GM12874 (cell line): ENCODE data around the gene HGS.

Source experiments
- TF ChIP-seq, protein P1 (sequence below): IDR thresholded peaks from 2 replicates; pipeline ENCODE4 v1.5.1; 2011; ENCODE audit warnings: low read depth, mild to moderate bottlenecking, control low read depth, low read length, moderate library complexity; ENCODE audit not compliant: insufficient read depth

Gene HGS

GRCh38 chr17:81705518-81706231, 21.9 kb downstream of the HGS start:
- TF ChIP-seq, protein P1, sequence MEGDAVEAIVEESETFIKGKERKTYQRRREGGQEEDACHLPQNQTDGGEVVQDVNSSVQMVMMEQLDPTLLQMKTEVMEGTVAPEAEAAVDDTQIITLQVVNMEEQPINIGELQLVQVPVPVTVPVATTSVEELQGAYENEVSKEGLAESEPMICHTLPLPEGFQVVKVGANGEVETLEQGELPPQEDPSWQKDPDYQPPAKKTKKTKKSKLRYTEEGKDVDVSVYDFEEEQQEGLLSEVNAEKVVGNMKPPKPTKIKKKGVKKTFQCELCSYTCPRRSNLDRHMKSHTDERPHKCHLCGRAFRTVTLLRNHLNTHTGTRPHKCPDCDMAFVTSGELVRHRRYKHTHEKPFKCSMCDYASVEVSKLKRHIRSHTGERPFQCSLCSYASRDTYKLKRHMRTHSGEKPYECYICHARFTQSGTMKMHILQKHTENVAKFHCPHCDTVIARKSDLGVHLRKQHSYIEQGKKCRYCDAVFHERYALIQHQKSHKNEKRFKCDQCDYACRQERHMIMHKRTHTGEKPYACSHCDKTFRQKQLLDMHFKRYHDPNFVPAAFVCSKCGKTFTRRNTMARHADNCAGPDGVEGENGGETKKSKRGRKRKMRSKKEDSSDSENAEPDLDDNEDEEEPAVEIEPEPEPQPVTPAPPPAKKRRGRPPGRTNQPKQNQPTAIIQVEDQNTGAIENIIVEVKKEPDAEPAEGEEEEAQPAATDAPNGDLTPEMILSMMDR: no peak

DNA sequence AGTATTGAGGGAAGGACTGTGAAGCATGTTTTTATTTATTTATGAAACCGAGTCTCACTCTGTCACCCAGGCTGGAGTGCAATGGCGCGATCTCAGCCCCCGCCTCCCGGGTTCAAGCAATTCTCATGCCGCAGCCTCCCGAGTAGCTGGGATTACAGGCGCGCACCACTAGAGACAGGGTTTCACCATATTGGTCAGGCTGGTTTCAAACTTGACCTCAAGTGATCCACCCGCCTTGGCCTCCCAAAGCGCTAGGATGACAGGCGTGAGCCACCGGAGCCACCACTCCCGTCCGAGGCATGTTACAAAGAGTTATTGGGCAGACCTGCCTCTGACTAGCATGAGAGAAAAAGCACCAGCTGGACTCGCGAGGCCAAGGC, 22.4 kb downstream of the HGS start:
- TF ChIP-seq, protein P1: no peak

DNA sequence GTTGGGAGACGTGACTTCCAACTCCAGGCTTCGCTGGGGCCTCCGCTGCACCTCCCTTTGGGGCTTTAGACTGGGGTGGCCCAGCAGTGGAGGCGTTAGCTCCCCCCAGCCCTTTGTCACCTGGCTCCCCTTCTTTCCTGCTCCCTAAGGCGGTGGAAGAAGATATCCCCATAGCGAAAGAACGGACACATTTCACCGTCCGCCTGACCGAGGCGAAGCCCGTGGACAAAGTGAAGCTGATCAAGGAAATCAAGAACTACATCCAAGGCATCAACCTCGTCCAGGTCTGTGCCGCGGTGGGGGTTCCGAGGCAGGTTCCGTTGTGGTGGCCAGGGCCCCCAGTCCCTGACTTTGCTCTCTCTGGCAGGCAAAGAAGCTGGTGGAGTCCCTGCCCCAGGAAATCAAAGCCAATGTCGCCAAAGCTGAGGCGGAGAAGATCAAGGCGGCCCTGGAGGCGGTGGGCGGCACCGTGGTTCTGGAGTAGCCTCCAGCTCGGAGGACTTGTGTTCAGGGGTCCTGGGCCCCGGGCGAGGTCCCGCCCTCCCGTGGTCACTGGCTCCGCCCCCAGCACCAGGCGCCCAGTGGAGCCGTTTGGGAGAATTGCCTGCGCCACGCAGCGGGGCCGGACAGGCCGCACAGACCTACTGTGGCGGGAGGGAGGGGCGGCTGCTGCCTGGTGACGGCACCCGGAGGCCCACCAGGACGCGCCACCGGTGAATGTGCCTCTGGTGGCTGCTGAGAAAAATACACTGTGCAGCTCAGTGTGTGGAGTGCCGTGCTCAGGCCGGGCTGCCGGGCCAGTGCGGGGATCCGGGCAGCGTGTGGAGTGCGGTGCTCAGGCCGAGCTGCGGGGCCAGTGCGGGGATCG, 23.2 kb downstream of the HGS start:
- TF ChIP-seq, protein P1: 0 out of 2 replicates have a peak, but pooled peaks have one; percentile 2

GRCh38 chr17:81707725-81708646, 24.2 kb downstream of the HGS start:
- TF ChIP-seq, protein P1: no peak

DNA sequence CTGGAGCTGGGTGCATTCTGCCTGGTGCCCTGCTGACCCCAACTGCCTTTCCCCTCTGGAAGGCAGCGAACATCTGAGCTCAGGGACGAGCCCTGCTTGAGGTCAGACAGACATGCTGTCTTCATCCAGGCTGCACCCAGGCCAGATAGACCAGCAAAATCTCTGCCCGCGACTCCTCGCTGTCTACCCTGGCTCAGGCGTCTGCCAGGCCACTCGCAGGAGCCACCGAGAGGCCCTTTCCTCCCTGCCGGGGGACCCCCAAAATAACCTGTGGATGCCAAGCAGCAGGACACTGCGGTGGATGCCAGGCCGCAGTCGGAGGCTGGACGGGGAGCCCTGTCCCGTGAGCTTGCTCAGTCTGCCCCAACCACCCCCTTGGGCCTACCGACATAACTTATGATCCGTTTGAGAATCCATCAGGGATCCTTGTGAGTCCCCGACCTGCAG, 25.0 kb downstream of the HGS start:
- TF ChIP-seq, protein P1: no peak

DNA sequence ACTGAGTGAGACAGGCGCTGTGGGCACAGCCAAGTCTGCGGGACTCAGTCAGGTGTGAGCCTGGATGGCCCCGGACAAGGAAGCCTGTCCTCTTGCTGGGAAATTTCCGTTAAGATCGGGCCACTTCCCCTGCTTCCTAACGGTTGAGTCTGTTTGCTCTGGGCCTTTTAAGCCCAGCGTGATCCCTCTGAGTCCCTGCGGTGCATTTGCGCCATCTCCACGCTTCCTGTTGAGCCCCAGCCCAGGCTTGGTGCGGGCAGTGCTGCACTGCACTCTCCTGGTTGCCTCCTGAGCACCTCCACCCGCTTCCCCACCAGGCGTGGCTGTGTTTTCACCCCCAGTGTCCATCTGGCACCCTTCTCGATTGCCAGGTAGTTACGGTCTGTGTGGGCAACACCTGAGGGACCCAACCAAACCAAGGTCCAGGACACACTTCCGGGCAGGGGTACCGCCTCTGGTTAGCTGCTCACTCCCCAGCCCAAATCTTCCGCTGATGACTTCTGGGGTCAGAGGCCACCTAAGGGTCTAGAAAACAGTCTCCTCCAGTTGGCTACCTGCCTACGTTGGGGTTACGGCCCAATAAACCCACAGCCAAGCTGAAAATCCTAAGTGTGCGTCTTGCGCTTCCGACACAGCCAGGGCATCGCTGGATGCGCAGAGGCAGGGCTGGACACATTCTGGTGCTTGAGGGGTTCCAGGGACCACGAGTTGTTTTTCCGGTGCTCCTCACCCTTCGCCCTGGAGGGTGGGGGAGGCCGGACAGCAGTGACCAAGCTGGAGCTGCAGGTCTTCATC, 26.9 kb downstream of the HGS start:
- TF ChIP-seq, protein P1: no peak
